Suppressor macrophage treated with lipopolysaccharide for 4 hours (primary cell): ENCODE measurements around the gene PRMT2.
"Not testable (repeated sequence)": the region's sequence is repeated elsewhere in the genome, so short reads cannot be mapped to it uniquely, and the experiment has no call there.

Source experiments
- DNase-seq: peaks from one replicate; pipeline ENCODE4 v3.0.0-alpha.2; 2020

The PRMT2 gene

GRCh38 chr21:46645840-46646239, 10.4 kb downstream of the PRMT2 start:
- no peak for DNase-seq

GRCh38 chr21:46646541-46647154, 11.2 kb downstream of the PRMT2 start:
- DNase-seq: no peak

- no peak for DNase-seq
Measured at GRCh38 chr21:46648539-46648938, 13.1 kb downstream of the PRMT2 start.

GRCh38 chr21:46649356-46649755, 13.9 kb downstream of the PRMT2 start:
- DNase-seq: no peak

GRCh38 chr21:46650476-46651098, 15.1 kb downstream of the PRMT2 start:
- no peak for DNase-seq

GRCh38 chr21:46651121-46651520, 15.6 kb downstream of the PRMT2 start:
- no peak for DNase-seq

GRCh38 chr21:46655230-46655629, 19.8 kb downstream of the PRMT2 start:
- no peak for DNase-seq

- DNase-seq: no peak
Measured at GRCh38 chr21:46656820-46657219, 21.3 kb downstream of the PRMT2 start.

- no peak for DNase-seq
Measured at GRCh38 chr21:46660505-46660904, 25.0 kb downstream of the PRMT2 start.

- peak; percentile 61 for DNase-seq
Measured at GRCh38 chr21:46661211-46661625, 25.7 kb downstream of the PRMT2 start.

GRCh38 chr21:46661642-46662366, 26.3 kb downstream of the PRMT2 start:
- no peak for DNase-seq

- DNase-seq: no peak
Measured at GRCh38 chr21:46662367-46662654, 26.8 kb downstream of the PRMT2 start.

GRCh38 chr21:46662765-46663500, 27.5 kb downstream of the PRMT2 start:
- DNase-seq: no peak

GRCh38 chr21:46663754-46664153, 28.3 kb downstream of the PRMT2 start:
- no peak for DNase-seq

GRCh38 chr21:46664316-46664995, 29.0 kb downstream of the PRMT2 start:
- no peak for DNase-seq

GRCh38 chr21:46665566-46665965, 30.1 kb downstream of the PRMT2 start:
- no peak for DNase-seq

GRCh38 chr21:46666941-46667740, 31.7 kb downstream of the PRMT2 start:
- DNase-seq: no peak

- DNase-seq: peak; percentile 9
Measured at GRCh38 chr21:46667741-46668380, 32.4 kb downstream of the PRMT2 start.

- DNase-seq: no peak
Measured at GRCh38 chr21:46668381-46668780, 32.9 kb downstream of the PRMT2 start.

- not testable (repeated sequence) for DNase-seq
Measured at GRCh38 chr21:46668904-46669303, 33.4 kb downstream of the PRMT2 start.

GRCh38 chr21:46674430-46675007, 39.0 kb downstream of the PRMT2 start:
- DNase-seq: no peak
